Endothelial cell of umbilical vein (primary cell): ENCODE results near the gene GSTK1. TPM values are rescaled to one million over a fixed set of nuclear protein-coding genes. Genes with fewer than 3 reads are reported as not detected.

ENCODE experiments used
- BruUV-seq: library from RNA; stranded (reverse); fragments of 400-500 nt; replicated peaks from 2 replicates; lab custom pipeline; 2021; lab: Mats Ljungman, UMichigan
- CTCF ChIA-PET: fragments of 300-600, 350-600 bp; sonication (Branson Sonifier 250); formaldehyde crosslinking; loops from one replicate; lab custom pipeline; 2021; ENCODE audit warnings: antibody characterized with exemption, inconsistent platforms; lab: Charles Lee
- POLR2A ChIA-PET: fragments of 300-600, 350-600 bp; sonication (Branson Sonifier 250); formaldehyde crosslinking; loops from one replicate; lab custom pipeline; 2021; ENCODE audit warnings: antibody characterized with exemption, inconsistent platforms; lab: Charles Lee
- DNase-seq: peaks from one replicate; pipeline ENCODE4 v3.0.0-alpha.2; 2011; ENCODE audit warnings: low read depth, low spot score
- FAIRE-seq: peaks from 2 replicates; lab custom pipeline; 2011; peaks lifted over from hg19 to GRCh38; lab: Jason Lieb, UNC
- H2AFZ ChIP-seq: 2 replicates; pipeline ENCODE4 v1.6.0; 2012; ENCODE audit warnings: low read depth, low read length, control low read depth, inconsistent platforms
- H3K27ac ChIP-seq: 2 replicates; pipeline ENCODE4 v1.5.1; 2011; ENCODE audit warnings: low read depth, mild to moderate bottlenecking, control low read depth, low read length, moderate library complexity; ENCODE audit not compliant: insufficient read depth
- H3K27me3 ChIP-seq, 2 experiments: 2 replicates each; pipeline versions ENCODE4 v1.6.0 to v1.6.1; 2011; ENCODE audit warnings: low read length in 2 of 2, mixed read lengths in 1 of 2; ENCODE audit not compliant: control insufficient read depth in 2 of 2, insufficient read depth in 2 of 2
- H3K36me3 ChIP-seq, 2 experiments: 2 replicates in 1 of 2; 3 replicates in 1 of 2; pipeline ENCODE4 v1.5.1; 2011; ENCODE audit warnings: low read length in 2 of 2, mild to moderate bottlenecking in 1 of 2, moderate library complexity in 1 of 2; ENCODE audit not compliant: control insufficient read depth in 2 of 2, insufficient read depth in 2 of 2; ENCODE audit errors: extremely low read depth in 1 of 2
- H3K4me1 ChIP-seq: 3 replicates; pipeline ENCODE4 v1.5.1; 2011; ENCODE audit warnings: mild to moderate bottlenecking, low read length; ENCODE audit not compliant: control insufficient read depth, insufficient read depth; ENCODE audit errors: extremely low read depth
- H3K4me2 ChIP-seq: 2 replicates; pipeline ENCODE4 v1.6.1; 2011; ENCODE audit warnings: low read length, control low read depth, mixed read lengths; ENCODE audit not compliant: insufficient read depth
- H3K4me3 ChIP-seq, 3 experiments: fragments of 200-600 bp in 1 of 3; sonication (generic), shearing (Covaris generic) in 1 of 3; replicated peaks in 1 of 3; 2 replicates each; pipeline ENCODE4 v1.5.1; 2011 to 2016; ENCODE audit warnings: control low read depth in 3 of 3, low read length in 3 of 3, mild to moderate bottlenecking in 2 of 3, inconsistent platforms in 1 of 3, low read depth in 1 of 3, moderate library complexity in 1 of 3; ENCODE audit not compliant: insufficient read depth in 1 of 3
- H3K79me2 ChIP-seq: 2 replicates; pipeline ENCODE4 v1.6.0; 2012; ENCODE audit warnings: low read length, inconsistent platforms; ENCODE audit not compliant: control insufficient read depth, insufficient read depth
- H3K9ac ChIP-seq: replicated peaks from 2 replicates; pipeline ENCODE3; 2011; ENCODE audit warnings: low read length, control low read depth; ENCODE audit not compliant: insufficient read depth; ENCODE audit errors: extremely low read depth
- H3K9me1 ChIP-seq: replicated peaks from 3 replicates; pipeline ENCODE4 v1.6.0; 2011; ENCODE audit warnings: mild to moderate bottlenecking, low read length; ENCODE audit not compliant: control insufficient read depth, insufficient read depth; ENCODE audit errors: extremely low read depth
- H3K9me3 ChIP-seq: replicated peaks from 2 replicates; pipeline ENCODE4 v1.5.1; 2012; ENCODE audit warnings: low read length, inconsistent platforms; ENCODE audit not compliant: control insufficient read depth, insufficient read depth
- H4K20me1 ChIP-seq: replicated peaks from 2 replicates; pipeline ENCODE3; 2011; ENCODE audit warnings: mild to moderate bottlenecking, low read length; ENCODE audit not compliant: control insufficient read depth, insufficient read depth; ENCODE audit errors: extremely low read depth
- CTCF ChIP-seq, 2 donors: IDR thresholded peaks; 1 replicate in 1 of 2; 2 replicates in 1 of 2; pipeline ENCODE4 v1.5.1; 2011; ENCODE audit warnings: low read length in 2 of 2, mild to moderate bottlenecking in 2 of 2, moderate library complexity in 2 of 2, control low read depth in 1 of 2, inconsistent platforms in 1 of 2, low read depth in 1 of 2; ENCODE audit not compliant: insufficient read depth in 1 of 2; ENCODE audit errors: extremely low read depth in 1 of 2
- EZH2 ChIP-seq: IDR thresholded peaks from 2 replicates; pipeline ENCODE4 v1.6.1; 2012; ENCODE audit warnings: borderline replicate concordance, low read depth, mild to moderate bottlenecking, moderate library complexity, low read length, inconsistent platforms; ENCODE audit not compliant: severe bottlenecking
- FOS ChIP-seq: IDR thresholded peaks from 2 replicates; pipeline ENCODE4 v1.6.1; 2011; ENCODE audit warnings: mild to moderate bottlenecking, low read length, moderate library complexity, borderline replicate concordance; ENCODE audit not compliant: insufficient read depth
- GATA2 ChIP-seq: IDR thresholded peaks from 2 replicates; pipeline ENCODE4 v1.7.0; 2011; ENCODE audit warnings: low read depth, mild to moderate bottlenecking, moderate library complexity, mixed read lengths, low read length; ENCODE audit not compliant: insufficient read length, insufficient read depth
- JUN ChIP-seq: IDR thresholded peaks from 2 replicates; pipeline ENCODE4 v1.6.1; 2011; ENCODE audit warnings: borderline replicate concordance, low read depth; ENCODE audit not compliant: insufficient read length, insufficient read depth
- MAX ChIP-seq: IDR thresholded peaks from 2 replicates; pipeline ENCODE4 v1.6.1; 2011; ENCODE audit not compliant: insufficient read depth, insufficient read length
- MYC ChIP-seq: IDR thresholded peaks from one replicate; pipeline ENCODE4 v1.6.1; 2011; ENCODE audit warnings: mild to moderate bottlenecking, low read depth, low read length
- POLR2A ChIP-seq: IDR thresholded peaks from 2 replicates; pipeline ENCODE4 v1.6.1; 2012; ENCODE audit warnings: low read depth, mild to moderate bottlenecking, control low read depth, low read length
- POLR2AphosphoS5 ChIP-seq: IDR thresholded peaks from 2 replicates; pipeline ENCODE4 v1.6.1; 2012; ENCODE audit warnings: low read depth, mild to moderate bottlenecking, control low read depth, low read length, moderate library complexity; ENCODE audit not compliant: insufficient read depth
- dilution Hi-C: fragments of 300-500 bp; cut with MboI; formaldehyde crosslinking; loops from one replicate; pipeline ENCODE4 v1.15.0; 2019; ENCODE audit warnings: low sequenced_read_pairs; ENCODE audit not compliant: extremely low pct_ligation_motif_present
- intact Hi-C: fragments of 100-400 bp; cut with micrococcal nuclease; formaldehyde crosslinking; loops from one replicate; pipeline ENCODE4 v1.10.0; 2022
- polyA plus RNA-seq, 4 experiments: library from polyadenylated mRNA; depleted of rRNA in 3 of 4; stranded (reverse) in 3 of 4; unstranded in 1 of 4; fragments of >200 nt; gene quantifications; 2 replicates each; pipeline versions ENCODE4 v1.2.1 to v1.2.3, GENCODE V29; 2011 to 2012; ENCODE audit warnings: missing spikeins in 1 of 4
- total RNA-seq: library from RNA; stranded (reverse); gene quantifications from 2 replicates; pipeline ENCODE4 v1.2.3, GENCODE V29; 2021

Gene GSTK1
- total and polyA plus RNA-seq, 2 donors (not counting 3 experiments of a cell fraction or from before 2014, with no cell fraction given): 119 to 132 TPM

- Histone ChIP-seq H3K27me3 (no peaks in the 10 kb centered on the region), H3K36me3 (no peaks in the 10 kb centered on the region), H3K27ac (no peak within 1 kb of the TSS), H3K79me2 (peaks cover 16% of the 10 kb centered on the region), H2AFZ (no peak within 1 kb of the TSS), H3K9ac (no peak within 1 kb of the TSS), H3K4me3 (no peak within 1 kb of the TSS), H4K20me1 (no peaks in the 10 kb centered on the region), H3K4me2 (no peak within 1 kb of the TSS), H3K9me1 (no peaks in the 10 kb centered on the region), H3K9me3 (no peaks in the 10 kb centered on the region), H3K4me1 (peaks cover 16% of the 10 kb centered on the region)
- DNase-seq: no peak
- no peak for FAIRE-seq
- CTCF ChIA-PET: no interaction called here
- intact Hi-C loops (loop anchor here (5.0 kb wide), 1 partner anchor 43 kb away; no protein-coding TSS in a partner anchor), dilution Hi-C loops (no loop called here)
- BruUV-seq: no TSS peak
- POLR2A ChIA-PET: no interaction called here
- TF ChIP-seq GATA2 (no peak), POLR2A (no peak), JUN (no peak), POLR2AphosphoS5 (no peak), FOS (no peak), MYC (no peak), CTCF (IDR thresholded peaks at IDR 0.05; ENCODE audit: extremely low read depth in 1 of 2, insufficient read depth in 1 of 2, low read depth in 1 of 2, low read length in 2 of 2) (no peak), MAX (no peak), EZH2 (no peak)
Observed at GRCh38 chr7:143284591-143285469, 21.6 kb downstream of the GSTK1 start, which contains the start of gene TMEM139. TMEM139 (plus strand) TSS chr7:143284958; CDS start chr7:143285958, 1,000 bp downstream.
